ENCODE results near the gene TGFBR3. TPM values are rescaled to one million over a fixed set of nuclear protein-coding genes. Genes with fewer than 3 reads are reported as not detected.

Gene TGFBR3
- total RNA-seq, 1 experiment from 2014 or later: 14.5 TPM

- ChIA-PET CTCF (no interaction called here), POLR2A (interaction anchor here (0.7 to 1.2 kb wide), 2 partner anchors 22 to 31 kb away, joined by 6 to 12 read pairs; no protein-coding TSS in a partner anchor)
- Histone ChIP-seq H3K27me3 (ENCODE audit: control insufficient read depth, insufficient read depth, low read length) (no peaks in the 10 kb centered on the region), H3K4me3 (ENCODE audit: low read depth in 2 of 2, low read length in 2 of 2) (no peak overlapping the region), H3K36me3 (ENCODE audit: control insufficient read depth, insufficient read depth, low read length) (no peaks in the 10 kb centered on the region), H3K9me3 (ENCODE audit: control insufficient read depth, insufficient read depth, low read depth, low read length) (no peaks in the 10 kb centered on the region), H3K4me1 (ENCODE audit: control insufficient read depth, insufficient read depth, low read length) (0 out of 2 replicates have a peak, but pooled peaks cover 3% of the 10 kb centered on the region), H3K27ac (ENCODE audit: low read length) (0 out of 2 replicates have a peak overlapping the region, but pooled peaks have one; percentile 6)
- DNase-seq (ENCODE audit: low read depth, low spot score) (no peak), ATAC-seq (no peak)
- in situ Hi-C loops (cut with HindIII; ENCODE audit: low pct_unique_long_range_greater_than_20kb, low sequenced_read_pairs): no loop called here
- no TSS peak for BruUV-seq (replicated peaks)
- intact Hi-C loops (cut with micrococcal nuclease; ENCODE audit: unreplicated experiment): no loop called here
- TF ChIP-seq, protein P1, sequence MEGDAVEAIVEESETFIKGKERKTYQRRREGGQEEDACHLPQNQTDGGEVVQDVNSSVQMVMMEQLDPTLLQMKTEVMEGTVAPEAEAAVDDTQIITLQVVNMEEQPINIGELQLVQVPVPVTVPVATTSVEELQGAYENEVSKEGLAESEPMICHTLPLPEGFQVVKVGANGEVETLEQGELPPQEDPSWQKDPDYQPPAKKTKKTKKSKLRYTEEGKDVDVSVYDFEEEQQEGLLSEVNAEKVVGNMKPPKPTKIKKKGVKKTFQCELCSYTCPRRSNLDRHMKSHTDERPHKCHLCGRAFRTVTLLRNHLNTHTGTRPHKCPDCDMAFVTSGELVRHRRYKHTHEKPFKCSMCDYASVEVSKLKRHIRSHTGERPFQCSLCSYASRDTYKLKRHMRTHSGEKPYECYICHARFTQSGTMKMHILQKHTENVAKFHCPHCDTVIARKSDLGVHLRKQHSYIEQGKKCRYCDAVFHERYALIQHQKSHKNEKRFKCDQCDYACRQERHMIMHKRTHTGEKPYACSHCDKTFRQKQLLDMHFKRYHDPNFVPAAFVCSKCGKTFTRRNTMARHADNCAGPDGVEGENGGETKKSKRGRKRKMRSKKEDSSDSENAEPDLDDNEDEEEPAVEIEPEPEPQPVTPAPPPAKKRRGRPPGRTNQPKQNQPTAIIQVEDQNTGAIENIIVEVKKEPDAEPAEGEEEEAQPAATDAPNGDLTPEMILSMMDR (IDR thresholded peaks at IDR 0.05): no peak
- no peak for TF ChIP-seq TCF7L2 (IDR thresholded peaks at IDR 0.05; ENCODE audit: low read depth, low read length)
- TF ChIP-seq POLR2AphosphoS5 (IDR thresholded peaks at IDR 0.05; ENCODE audit: low read depth, low read length): no peak
- no peak for TF ChIP-seq SIN3A (IDR thresholded peaks at IDR 0.05; ENCODE audit: borderline replicate concordance, insufficient read depth, low read depth, low read length)
- TF ChIP-seq, protein P2, sequence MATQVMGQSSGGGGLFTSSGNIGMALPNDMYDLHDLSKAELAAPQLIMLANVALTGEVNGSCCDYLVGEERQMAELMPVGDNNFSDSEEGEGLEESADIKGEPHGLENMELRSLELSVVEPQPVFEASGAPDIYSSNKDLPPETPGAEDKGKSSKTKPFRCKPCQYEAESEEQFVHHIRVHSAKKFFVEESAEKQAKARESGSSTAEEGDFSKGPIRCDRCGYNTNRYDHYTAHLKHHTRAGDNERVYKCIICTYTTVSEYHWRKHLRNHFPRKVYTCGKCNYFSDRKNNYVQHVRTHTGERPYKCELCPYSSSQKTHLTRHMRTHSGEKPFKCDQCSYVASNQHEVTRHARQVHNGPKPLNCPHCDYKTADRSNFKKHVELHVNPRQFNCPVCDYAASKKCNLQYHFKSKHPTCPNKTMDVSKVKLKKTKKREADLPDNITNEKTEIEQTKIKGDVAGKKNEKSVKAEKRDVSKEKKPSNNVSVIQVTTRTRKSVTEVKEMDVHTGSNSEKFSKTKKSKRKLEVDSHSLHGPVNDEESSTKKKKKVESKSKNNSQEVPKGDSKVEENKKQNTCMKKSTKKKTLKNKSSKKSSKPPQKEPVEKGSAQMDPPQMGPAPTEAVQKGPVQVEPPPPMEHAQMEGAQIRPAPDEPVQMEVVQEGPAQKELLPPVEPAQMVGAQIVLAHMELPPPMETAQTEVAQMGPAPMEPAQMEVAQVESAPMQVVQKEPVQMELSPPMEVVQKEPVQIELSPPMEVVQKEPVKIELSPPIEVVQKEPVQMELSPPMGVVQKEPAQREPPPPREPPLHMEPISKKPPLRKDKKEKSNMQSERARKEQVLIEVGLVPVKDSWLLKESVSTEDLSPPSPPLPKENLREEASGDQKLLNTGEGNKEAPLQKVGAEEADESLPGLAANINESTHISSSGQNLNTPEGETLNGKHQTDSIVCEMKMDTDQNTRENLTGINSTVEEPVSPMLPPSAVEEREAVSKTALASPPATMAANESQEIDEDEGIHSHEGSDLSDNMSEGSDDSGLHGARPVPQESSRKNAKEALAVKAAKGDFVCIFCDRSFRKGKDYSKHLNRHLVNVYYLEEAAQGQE (IDR thresholded peaks at IDR 0.05; ENCODE audit: insufficient read depth in 1 of 2, low read depth in 2 of 2, low read length in 1 of 2): no peak
These were observed 126.9 kb downstream of the TGFBR3 start for GRCh38 chr1:91759076-91759475.

GRCh38 chr1:91757763-91758460 is 128.0 kb downstream of the TGFBR3 start:
- ChIA-PET CTCF (no interaction called here), POLR2A (interaction anchor here (0.6 kb wide), 1 partner anchor 77 kb away, joined by 3 read pairs; no protein-coding TSS in a partner anchor)
- Histone ChIP-seq H3K27me3 (ENCODE audit: control insufficient read depth, insufficient read depth, low read length) (no peaks in the 10 kb centered on the region), H3K4me1 (ENCODE audit: control insufficient read depth, insufficient read depth, low read length) (0 out of 2 replicates have a peak, but pooled peaks cover 3% of the 10 kb centered on the region), H3K27ac (ENCODE audit: low read length) (no peak overlapping the region), H3K4me3 (ENCODE audit: low read depth in 2 of 2, low read length in 2 of 2) (no peak overlapping the region), H3K9me3 (ENCODE audit: control insufficient read depth, insufficient read depth, low read depth, low read length) (no peaks in the 10 kb centered on the region), H3K36me3 (ENCODE audit: control insufficient read depth, insufficient read depth, low read length) (no peaks in the 10 kb centered on the region)
- no TSS peak for BruUV-seq (replicated peaks)
- DNase-seq (ENCODE audit: low read depth, low spot score) (no peak), ATAC-seq (no peak)
- intact Hi-C loops (cut with micrococcal nuclease; ENCODE audit: unreplicated experiment): no loop called here
- TF ChIP-seq, protein P2 (IDR thresholded peaks at IDR 0.05; ENCODE audit: insufficient read depth in 1 of 2, low read depth in 2 of 2, low read length in 1 of 2): no peak
- TF ChIP-seq POLR2AphosphoS5 (IDR thresholded peaks at IDR 0.05; ENCODE audit: low read depth, low read length) (no peak), TCF7L2 (IDR thresholded peaks at IDR 0.05; ENCODE audit: low read depth, low read length) (no peak), SIN3A (IDR thresholded peaks at IDR 0.05; ENCODE audit: borderline replicate concordance, insufficient read depth, low read depth, low read length) (no peak)
- TF ChIP-seq, protein P1 (IDR thresholded peaks at IDR 0.05): no peak
- in situ Hi-C loops (cut with HindIII; ENCODE audit: low pct_unique_long_range_greater_than_20kb, low sequenced_read_pairs): no loop called here

Measured in Panc1 (cell line).